ENCODE results near the gene NFATC1. TPM values are rescaled to one million over a fixed set of nuclear protein-coding genes. Genes with fewer than 3 reads are reported as not detected.
A peak's percentile ranks its signal among the peaks of the same experiment; 100 is the strongest.

Gene NFATC1
- total and polyA plus RNA-seq, 2 donors from 2014 or later, result 4.3 to 17.2 TPM

DNA sequence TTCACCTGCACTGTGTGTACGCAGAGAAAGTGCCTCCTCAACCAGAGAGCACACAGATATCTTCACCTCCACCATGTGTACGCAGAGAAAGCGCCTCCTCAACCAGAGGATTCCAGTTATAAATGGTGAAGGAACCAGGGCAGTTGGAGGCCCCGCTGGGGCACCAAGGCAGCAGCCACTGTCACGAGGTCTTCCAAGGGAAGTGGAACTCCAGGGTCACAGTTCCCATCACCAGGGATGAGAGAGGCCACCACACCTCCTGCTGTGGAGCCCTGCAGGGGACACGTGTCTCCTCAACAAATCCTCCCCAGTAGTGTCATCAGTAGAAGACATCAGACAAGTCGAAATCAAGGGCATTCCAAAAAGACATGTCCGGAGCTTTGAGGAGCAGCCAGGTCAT is 28.2 kb upstream of the NFATC1 start:
- TF ChIP-seq, protein P1, sequence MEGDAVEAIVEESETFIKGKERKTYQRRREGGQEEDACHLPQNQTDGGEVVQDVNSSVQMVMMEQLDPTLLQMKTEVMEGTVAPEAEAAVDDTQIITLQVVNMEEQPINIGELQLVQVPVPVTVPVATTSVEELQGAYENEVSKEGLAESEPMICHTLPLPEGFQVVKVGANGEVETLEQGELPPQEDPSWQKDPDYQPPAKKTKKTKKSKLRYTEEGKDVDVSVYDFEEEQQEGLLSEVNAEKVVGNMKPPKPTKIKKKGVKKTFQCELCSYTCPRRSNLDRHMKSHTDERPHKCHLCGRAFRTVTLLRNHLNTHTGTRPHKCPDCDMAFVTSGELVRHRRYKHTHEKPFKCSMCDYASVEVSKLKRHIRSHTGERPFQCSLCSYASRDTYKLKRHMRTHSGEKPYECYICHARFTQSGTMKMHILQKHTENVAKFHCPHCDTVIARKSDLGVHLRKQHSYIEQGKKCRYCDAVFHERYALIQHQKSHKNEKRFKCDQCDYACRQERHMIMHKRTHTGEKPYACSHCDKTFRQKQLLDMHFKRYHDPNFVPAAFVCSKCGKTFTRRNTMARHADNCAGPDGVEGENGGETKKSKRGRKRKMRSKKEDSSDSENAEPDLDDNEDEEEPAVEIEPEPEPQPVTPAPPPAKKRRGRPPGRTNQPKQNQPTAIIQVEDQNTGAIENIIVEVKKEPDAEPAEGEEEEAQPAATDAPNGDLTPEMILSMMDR (IDR thresholded peaks at IDR 0.05; ENCODE audit: borderline replicate concordance, extremely low read depth, insufficient read depth), result no peak
- DNase-seq, result no peak
- Histone ChIP-seq H3K9me3 (ENCODE audit: control insufficient read depth in 2 of 3, insufficient read depth in 1 of 3, low read length in 3 of 3) (no peaks in the 10 kb centered on the region), H3K27me3 (ENCODE audit: control insufficient read depth, insufficient read depth, low read length) (no peaks in the 10 kb centered on the region), H3K4me1 (ENCODE audit: control insufficient read depth in 2 of 3, insufficient read depth in 2 of 3, low read depth in 1 of 3, low read length in 3 of 3) (peaks cover 0 to 3% (median 0%) of the 10 kb centered on the region in 3 donors), H3K4me3 (ENCODE audit: low read length in 3 of 3) (no peak overlapping the region), H3K9ac (ENCODE audit: low read length in 3 of 3) (no peak overlapping the region), H3K36me3 (ENCODE audit: control insufficient read depth in 2 of 3, insufficient read depth in 3 of 3, low read length in 3 of 3) (peaks cover 0 to 9% (median 2%) of the 10 kb centered on the region in 3 donors), H3K27ac (ENCODE audit: low read depth in 2 of 2, low read length in 2 of 2) (no peak overlapping the region)
- FAIRE-seq, result no peak
- intact Hi-C loops (cut with DNase I), result no loop called here

DNA sequence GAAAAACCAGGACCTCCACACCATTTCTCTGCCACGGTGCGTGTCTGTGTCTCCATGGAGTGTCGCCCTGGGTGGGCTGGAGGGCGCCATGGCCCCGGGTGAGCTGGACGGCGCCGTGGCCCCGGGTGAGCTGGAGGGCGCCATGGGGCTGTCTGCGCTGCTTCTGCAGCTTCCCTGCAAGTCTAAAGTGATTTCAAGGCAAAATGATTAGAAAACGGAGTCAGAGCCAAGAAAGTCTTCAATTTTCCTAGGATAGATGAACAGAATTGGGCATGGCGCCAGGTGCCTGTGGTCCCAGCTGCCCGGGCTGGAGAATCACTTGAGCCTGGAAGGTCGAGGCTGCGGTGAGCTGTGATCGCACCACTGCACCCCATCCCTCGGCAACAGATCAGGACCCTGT is 27.7 kb upstream of the NFATC1 start:
- H3K4me3 ChIP-seq (ENCODE audit: low read length in 3 of 3), result no peak overlapping the region
- peaks cover 0 to 9% (median 0%) of the 10 kb centered on the region in 3 donors for H3K36me3 ChIP-seq (ENCODE audit: control insufficient read depth in 2 of 3, insufficient read depth in 3 of 3, low read length in 3 of 3)
- no peak for FAIRE-seq
- H3K4me1 ChIP-seq (ENCODE audit: control insufficient read depth in 2 of 3, insufficient read depth in 2 of 3, low read depth in 1 of 3, low read length in 3 of 3), result peaks cover 0 to 3% (median 0%) of the 10 kb centered on the region in 3 donors
- no peak overlapping the region for H3K9ac ChIP-seq (ENCODE audit: low read length in 3 of 3)
- no peaks in the 10 kb centered on the region for H3K9me3 ChIP-seq (ENCODE audit: control insufficient read depth in 2 of 3, insufficient read depth in 1 of 3, low read length in 3 of 3)
- TF ChIP-seq, protein P1 (IDR thresholded peaks at IDR 0.05; ENCODE audit: borderline replicate concordance, extremely low read depth, insufficient read depth), result no peak
- peak in 1 of 5 donors; percentile 29 for DNase-seq
- intact Hi-C loops (cut with DNase I), result no loop called here
- no peak overlapping the region for H3K27ac ChIP-seq (ENCODE audit: low read depth in 2 of 2, low read length in 2 of 2)
- H3K27me3 ChIP-seq (ENCODE audit: control insufficient read depth, insufficient read depth, low read length), result no peaks in the 10 kb centered on the region

DNA sequence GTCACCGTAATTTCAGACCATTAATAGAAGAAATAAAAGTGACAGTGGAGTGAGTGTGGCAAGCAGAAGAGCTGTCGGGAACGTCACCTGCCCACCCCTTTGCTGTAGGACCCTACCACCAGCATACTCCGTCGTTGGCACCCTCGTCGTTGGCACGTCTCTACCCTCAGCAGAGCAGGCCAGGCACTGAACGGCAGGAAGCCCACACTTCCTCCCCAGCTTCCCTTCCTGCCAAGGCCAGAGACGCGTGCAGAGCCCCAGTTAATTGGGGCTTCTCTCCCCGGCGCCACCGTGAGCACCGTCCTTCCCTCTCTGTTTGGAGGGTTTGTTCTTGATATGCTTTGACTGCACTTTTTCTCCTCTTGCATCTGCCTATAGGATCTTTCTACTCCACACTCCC is 27.0 kb upstream of the NFATC1 start:
- no peak for DNase-seq
- H3K9ac ChIP-seq (ENCODE audit: low read length in 3 of 3), result no peak overlapping the region
- intact Hi-C loops (cut with DNase I), result no loop called here
- TF ChIP-seq, protein P1 (IDR thresholded peaks at IDR 0.05; ENCODE audit: borderline replicate concordance, extremely low read depth, insufficient read depth), result no peak
- H3K27me3 ChIP-seq (ENCODE audit: control insufficient read depth, insufficient read depth, low read length), result no peaks in the 10 kb centered on the region
- H3K4me1 ChIP-seq (ENCODE audit: control insufficient read depth in 2 of 3, insufficient read depth in 2 of 3, low read depth in 1 of 3, low read length in 3 of 3), result peaks cover 0 to 3% (median 0%) of the 10 kb centered on the region in 3 donors
- H3K36me3 ChIP-seq (ENCODE audit: control insufficient read depth in 2 of 3, insufficient read depth in 3 of 3, low read length in 3 of 3), result peaks cover 0 to 9% (median 0%) of the 10 kb centered on the region in 3 donors
- H3K9me3 ChIP-seq (ENCODE audit: control insufficient read depth in 2 of 3, insufficient read depth in 1 of 3, low read length in 3 of 3), result no peaks in the 10 kb centered on the region
- FAIRE-seq, result no peak
- H3K27ac ChIP-seq (ENCODE audit: low read depth in 2 of 2, low read length in 2 of 2), result no peak overlapping the region
- no peak overlapping the region for H3K4me3 ChIP-seq (ENCODE audit: low read length in 3 of 3)

DNA sequence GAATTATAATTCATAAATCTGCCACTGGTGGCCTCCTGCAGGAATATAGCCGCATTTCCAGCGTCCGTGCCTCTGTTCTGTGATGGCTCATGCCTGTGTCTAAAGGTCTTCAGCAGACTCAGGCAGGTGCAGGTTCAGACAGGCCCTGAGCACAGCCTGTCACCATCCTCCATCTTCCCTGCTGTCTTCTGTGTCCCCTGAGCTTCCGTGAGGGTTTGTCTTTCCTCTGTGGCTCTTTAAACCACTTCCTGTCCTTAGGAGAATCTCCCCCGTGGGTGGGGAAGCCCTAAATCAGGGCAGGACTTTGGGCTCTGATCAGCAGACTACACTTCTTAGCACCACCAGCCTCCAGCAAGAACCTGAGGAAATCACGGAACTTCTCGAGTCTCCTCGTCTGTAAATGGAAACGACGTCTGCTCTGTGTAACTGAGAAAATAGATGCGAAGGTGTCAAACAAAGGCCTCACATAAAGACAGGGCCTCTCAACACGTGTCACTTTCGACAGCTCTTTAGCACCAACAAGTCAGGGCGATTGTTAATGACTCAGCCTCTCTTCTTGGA is 24.1 kb upstream of the NFATC1 start:
- H3K27me3 ChIP-seq (ENCODE audit: control insufficient read depth, insufficient read depth, low read length), result no peaks in the 10 kb centered on the region
- H3K27ac ChIP-seq (ENCODE audit: low read depth in 2 of 2, low read length in 2 of 2), result no peak overlapping the region
- H3K9me3 ChIP-seq (ENCODE audit: control insufficient read depth in 2 of 3, insufficient read depth in 1 of 3, low read length in 3 of 3), result no peaks in the 10 kb centered on the region
- FAIRE-seq (no peak), DNase-seq (no peak)
- intact Hi-C loops (cut with DNase I), result no loop called here
- H3K4me3 ChIP-seq (ENCODE audit: low read length in 3 of 3), result no peak overlapping the region
- peaks cover 0 to 3% (median 0%) of the 10 kb centered on the region in 3 donors for H3K4me1 ChIP-seq (ENCODE audit: control insufficient read depth in 2 of 3, insufficient read depth in 2 of 3, low read depth in 1 of 3, low read length in 3 of 3)
- H3K36me3 ChIP-seq (ENCODE audit: control insufficient read depth in 2 of 3, insufficient read depth in 3 of 3, low read length in 3 of 3), result peaks cover 0 to 6% (median 4%) of the 10 kb centered on the region in 3 donors
- H3K9ac ChIP-seq (ENCODE audit: low read length in 3 of 3), result no peak overlapping the region
- TF ChIP-seq, protein P1 (IDR thresholded peaks at IDR 0.05; ENCODE audit: borderline replicate concordance, extremely low read depth, insufficient read depth), result no peak

Measured in kidney (tissue), 14 donors.